HG03565 (cell line): Measurements from ENCODE around the gene GCN1.

Source experiments
- ATAC-seq: cut with Tn5 transposase; IDR thresholded peaks from one replicate; pipeline ENCODE4 v1.9.1; 2021; ENCODE audit warnings: mild to moderate bottlenecking, moderate library complexity; ENCODE audit not compliant: unreplicated experiment

The GCN1 gene

DNA sequence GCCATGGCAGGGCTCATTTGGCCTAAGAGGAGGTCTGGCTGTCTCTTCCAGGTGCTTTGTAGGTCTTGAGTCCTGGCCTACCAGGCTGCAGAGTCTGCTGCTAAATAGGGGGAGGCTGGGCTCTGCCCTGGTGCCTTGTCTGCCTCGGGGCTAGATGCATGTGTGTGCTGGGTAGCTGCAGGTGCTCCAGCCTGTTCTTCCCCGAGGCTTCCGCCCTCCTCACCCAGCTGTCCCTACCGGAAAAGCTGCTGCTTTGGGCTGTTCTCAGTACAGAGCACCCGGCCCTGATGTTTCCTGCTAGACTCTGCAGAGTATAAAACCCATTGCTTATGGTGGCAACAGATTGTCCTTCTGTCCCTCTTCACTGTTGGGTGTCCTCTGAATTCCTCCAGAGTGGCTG is 115.6 kb downstream of the GCN1 start:
- ATAC-seq: no peak

DNA sequence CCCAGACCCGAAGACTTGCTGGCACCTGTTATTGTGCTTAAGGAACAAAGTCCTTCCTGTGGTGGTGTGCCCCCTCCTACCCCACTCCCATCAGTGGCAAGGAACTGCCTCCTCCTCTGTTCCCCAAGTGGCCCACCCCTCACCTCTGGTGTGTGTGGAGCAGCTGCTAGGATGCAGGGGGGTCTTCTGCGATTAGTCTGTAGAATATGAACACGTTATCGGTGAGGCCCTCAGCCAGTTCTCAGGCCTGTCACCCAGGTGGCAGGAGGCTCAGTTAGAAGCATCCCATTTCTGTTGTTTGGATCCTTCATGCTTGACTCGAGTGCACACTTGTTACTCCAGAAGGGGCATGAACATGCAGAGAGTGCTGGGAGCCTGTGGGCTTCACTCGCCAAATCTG is 117.3 kb downstream of the GCN1 start:
- no peak for ATAC-seq
